GM12891 (cell line): ENCODE measurements around the gene SERPINE1.

Experiments
- POLR2A ChIP-seq: IDR thresholded peaks from 2 replicates; pipeline ENCODE4 v1.6.1; 2011; ENCODE audit warnings: low read depth, low read length, control low read depth
- POLR2AphosphoS5 ChIP-seq: IDR thresholded peaks from 2 replicates; pipeline ENCODE4 v1.6.1; 2011; ENCODE audit warnings: low read depth, low read length, control low read depth
- TAF1 ChIP-seq: IDR thresholded peaks from 2 replicates; pipeline ENCODE4 v1.6.1; 2011; ENCODE audit warnings: low read depth, low read length, control low read depth

GRCh38 chr7:101169838-101170551 is 43.1 kb downstream of the SERPINE1 start:
- TF ChIP-seq POLR2AphosphoS5 (no peak), POLR2A (no peak), TAF1 (no peak)
